GM19324 (cell line): ENCODE data around the gene ROGDI.

Experiments
- ATAC-seq: cut with Tn5 transposase; IDR thresholded peaks from one replicate; pipeline ENCODE4 v1.9.1; 2021; ENCODE audit warnings: mild to moderate bottlenecking, moderate library complexity; ENCODE audit not compliant: unreplicated experiment, low FRiP score

The ROGDI gene, protein sequence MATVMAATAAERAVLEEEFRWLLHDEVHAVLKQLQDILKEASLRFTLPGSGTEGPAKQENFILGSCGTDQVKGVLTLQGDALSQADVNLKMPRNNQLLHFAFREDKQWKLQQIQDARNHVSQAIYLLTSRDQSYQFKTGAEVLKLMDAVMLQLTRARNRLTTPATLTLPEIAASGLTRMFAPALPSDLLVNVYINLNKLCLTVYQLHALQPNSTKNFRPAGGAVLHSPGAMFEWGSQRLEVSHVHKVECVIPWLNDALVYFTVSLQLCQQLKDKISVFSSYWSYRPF

DNA sequence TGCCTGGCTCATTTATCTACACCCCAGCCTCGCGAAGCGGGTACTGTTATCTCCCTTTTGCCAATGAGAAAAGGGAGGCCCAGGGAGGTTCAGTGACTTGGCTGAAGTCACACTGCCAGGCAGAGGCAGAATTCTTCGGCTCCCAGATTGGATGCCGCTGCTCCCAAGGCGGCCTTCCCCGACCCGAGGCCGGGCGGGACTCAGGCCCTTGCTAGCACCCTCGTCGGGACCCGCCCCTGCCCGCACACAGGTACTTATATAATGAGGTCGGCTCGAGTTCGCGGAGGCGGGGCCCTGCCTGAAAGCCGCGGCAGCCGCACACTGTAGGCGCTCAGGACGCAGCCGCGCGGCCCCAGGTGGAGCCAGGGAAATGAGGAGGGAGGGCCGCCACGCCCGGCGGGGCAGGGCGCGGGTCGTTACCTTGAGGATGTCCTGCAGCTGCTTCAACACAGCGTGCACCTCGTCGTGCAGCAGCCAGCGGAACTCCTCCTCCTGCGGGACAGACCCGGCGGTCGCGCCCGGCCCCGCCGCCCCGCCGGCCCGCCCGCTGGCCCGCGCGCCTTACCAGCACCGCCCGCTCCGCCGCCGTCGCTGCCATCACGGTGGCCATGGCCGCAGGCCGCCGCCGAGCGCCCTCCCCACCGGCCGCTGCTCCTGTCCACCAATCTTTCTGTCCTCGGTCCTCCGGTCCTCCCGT is at the start of gene ROGDI:
ROGDI (minus strand) TSS at position 672 of the 697 bp plus-strand sequence; CDS start at position 610, 62 bp downstream.
- ATAC-seq = peak; percentile 67

DNA sequence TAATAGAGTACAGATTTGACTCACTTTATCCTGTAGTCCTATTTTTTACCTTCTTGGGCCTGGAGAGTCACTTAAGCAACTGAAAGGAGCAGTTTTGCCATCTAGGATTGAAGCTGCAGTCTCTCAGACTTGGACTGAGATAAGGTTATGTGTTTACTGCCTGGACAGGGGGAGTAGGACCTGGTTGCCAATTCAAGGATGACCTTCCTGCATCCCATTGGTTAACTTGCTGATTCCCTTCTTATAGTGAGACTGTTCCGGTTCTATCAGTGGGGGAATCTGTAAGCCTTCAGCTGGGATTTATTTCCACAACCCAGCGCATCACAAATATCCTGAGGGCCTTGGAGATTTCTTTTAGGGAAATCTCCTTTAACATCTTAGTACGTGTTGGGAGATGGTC is 47.8 kb upstream of the ROGDI start:
- no peak for ATAC-seq

DNA sequence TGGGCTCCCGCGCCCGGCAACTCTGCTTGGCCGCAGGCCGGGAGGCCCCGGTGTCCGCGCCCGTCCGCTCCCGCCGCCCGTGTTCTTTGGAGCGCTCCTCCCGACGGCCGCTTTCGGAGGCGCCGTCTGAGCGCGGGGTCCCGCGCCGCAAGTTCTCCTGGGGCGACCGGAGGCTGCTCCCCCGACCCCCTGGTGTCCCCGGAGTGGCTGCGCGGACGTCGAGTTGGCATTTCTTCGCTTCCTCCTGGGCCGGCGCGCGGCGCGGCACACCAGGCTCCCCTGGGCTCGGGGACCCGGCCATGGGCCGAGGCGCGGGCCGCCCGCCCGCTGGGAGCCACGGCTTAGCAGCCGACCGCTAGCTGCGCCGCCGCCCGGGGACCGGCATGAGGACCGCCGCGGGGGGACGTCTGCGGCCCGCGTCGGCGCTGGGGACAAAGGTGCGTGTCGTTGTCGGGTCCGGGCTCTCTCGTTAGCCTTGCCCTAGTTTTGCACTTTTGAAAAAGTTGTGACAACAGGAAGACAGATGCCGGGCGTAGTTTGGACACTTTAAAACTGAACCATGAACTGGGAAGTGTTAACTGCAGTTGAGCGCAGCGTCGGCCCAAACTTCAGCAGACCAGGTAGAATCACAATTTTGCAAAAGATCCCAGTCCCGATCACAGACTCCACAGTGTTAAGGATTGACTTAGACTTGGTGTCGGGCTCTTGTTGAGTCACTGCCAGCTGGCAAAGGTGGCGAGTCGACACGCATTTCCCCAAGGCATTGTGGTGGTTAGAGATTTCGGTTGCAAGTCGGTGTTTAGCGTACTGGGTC is 45.5 kb upstream of the ROGDI start:
- peak; percentile 23 for ATAC-seq

DNA sequence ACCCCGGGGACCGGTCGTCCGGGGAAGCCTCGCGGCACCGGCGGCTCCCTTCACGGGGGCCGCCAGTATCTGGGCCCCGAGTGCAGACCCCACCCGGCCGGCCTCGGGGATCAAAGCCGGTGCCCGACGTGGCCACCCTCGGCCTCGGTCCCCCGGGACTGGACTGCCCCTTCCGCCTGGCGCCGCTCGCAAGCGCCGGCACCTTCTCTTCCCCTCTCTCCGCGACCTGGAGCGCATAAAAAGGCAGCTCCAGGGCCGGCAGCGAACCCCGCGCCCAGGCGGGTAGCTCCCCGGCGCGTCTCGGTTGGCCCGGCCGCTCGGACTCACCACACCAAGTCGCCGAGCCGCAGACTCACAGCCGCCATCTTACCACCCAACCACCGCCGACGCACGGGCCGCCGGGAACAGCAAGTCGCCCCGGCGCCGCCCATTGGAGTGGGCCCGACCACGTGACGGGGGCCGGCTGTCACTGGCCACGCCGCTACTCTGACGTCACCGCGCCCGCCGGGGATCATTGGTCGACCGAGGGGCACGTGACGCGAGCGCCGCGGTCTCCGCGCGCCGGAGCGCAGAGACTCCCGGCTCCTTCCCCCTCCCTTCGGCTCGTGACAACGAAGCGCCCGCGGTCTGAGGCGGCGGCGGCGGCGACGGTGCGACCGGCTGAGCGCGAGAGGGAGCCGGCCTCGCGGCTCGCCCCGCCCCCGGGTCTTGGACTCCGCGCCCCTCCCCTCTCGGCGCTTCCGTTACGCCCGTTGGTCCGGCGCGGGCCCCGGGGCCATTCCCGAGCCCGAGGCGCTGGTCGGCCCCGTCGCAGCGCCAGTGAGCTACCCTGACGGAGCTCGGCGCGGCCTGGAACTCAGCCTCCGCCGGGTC is 44.7 kb upstream of the ROGDI start, which contains the start of the genes GLYR1 and UBN1:
GLYR1 (minus strand) TSS at position 388 of the 873 bp plus-strand sequence; CDS start at position 365, 23 bp downstream.
UBN1 (plus strand) TSS at position 581 of the 873 bp plus-strand sequence. CDS start 5,437 bp downstream, outside the sequence.
- peak; percentile 92 for ATAC-seq

DNA sequence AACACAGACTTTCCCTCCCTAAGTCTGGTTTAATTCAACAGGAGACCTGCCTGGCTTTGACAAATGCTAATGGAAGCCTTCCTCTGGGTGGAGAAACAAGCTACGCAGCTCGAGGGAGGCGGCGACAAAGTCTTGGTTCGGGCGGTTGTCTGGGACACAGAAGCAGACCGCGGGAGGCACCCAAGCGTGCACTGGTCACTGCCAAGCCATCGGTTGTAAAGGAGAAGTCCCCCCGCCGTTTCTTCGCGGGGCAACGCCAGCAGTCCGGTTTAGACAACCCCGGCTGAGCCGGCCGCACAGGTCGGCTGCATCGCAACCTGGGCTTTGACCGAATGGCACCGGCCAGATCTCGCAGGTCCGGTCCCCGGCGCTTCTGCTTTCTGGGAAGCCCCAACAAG is 44.1 kb upstream of the ROGDI start:
- ATAC-seq = peak; percentile 19

DNA sequence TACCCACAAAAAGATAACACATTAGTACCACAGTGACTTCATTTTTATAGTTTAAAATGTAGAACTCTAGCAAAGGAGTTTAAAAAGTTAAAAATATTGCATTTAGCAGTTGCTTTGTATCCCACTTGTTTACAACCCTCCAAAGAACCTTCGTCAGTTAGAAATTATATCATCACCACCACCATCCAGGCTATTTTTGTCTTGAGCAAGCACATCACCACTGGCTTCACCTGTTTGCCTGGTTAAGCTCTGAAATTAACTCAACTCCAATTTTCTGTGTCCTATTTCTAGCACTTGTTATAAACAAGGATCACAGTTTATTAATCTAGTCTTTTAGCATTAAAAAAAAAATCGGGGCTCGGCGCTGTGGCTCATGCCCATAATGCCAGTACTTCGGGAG is 38.6 kb upstream of the ROGDI start:
- ATAC-seq = no peak

DNA sequence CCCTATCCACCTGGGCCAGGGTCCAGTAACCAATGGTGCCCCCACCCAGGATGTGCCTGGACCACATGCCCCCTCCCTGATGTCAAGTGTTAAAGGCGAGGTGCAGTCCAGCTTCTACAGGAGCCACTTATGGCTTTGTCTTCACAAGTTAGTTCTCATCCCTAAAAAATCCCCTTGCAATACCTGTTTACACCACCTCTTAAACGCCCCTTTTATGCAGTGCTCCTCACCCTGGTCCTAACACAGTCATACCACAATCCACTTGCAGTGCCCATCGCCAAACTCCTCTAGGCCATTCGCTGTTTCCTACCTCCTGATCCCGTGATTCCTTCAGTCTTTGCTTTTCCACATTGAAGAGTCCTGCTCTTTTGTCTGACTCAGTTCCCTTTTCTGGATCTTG is 37.5 kb upstream of the ROGDI start:
- ATAC-seq = no peak

DNA sequence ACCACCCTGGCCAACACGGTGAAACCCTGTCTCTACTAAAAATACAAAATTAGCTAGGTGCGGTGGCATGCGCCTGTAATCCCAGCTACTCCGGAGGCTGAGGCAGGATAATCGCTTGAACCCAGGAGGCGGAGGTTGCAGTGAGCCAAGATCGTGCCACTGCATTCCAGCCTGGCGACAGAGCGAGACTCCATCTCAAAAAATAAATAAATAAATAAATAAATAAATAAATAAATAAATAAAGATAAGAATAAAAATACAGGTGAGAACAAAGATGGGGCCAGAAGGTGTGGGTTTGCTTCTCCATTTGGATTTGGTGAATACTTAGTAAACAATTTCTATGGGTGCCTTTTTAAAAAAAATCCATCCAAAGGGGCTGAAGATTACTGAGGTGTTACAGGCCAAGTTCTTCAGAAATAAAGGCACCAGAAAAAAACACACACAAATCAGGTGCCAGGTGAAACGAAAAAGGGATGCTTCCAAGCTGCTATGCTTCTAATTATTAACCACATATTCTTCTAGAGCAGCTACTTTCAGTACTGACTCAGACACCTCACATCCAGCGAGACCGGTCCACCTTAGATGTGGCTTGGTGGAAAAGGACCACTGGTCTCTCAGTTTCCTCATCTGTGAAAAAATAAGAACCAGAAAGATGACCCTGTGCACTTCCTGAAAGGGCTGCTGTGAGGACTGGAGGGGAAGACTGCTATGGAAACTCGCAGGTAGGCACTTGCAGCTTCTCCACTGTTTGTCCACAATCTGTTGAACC is 35.5 kb upstream of the ROGDI start:
- no peak for ATAC-seq

DNA sequence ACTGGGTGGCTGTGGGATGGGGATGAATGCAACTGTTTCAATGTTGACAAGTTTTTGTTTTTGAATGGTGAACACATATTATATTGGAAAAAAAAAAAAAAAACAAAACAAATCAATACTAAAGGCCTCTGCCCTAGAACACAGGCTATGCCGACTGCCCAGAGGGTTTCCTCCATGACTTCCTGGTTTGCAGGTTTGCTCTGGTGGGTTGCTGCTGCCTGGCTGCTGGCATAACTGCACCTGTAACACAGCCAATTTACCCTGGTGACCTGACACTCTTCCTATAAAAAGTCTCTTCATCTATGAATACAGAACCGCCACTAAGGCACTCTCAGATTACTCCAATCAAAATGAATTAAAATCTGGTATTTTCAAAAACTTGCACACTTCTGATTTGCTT is 34.3 kb upstream of the ROGDI start:
- no peak for ATAC-seq

DNA sequence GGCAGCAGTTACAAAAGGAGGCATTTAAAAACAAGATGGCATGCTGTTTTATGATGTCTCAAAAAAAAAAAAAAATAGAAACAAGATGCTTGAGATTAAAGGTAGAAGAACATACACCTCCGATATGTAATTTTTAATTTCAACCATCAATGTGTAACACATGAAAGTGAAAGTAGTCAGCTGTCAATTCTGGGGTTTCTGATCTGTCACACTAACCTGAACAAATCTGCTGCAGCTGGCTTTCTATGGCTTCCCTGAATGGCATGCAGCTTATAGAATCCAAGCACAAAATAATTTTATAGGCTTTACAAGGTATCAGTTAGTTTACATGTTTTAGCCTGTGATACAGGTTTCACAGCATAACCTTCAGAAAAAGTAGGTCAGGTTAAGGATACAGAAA is 31.2 kb upstream of the ROGDI start:
- ATAC-seq = no peak

DNA sequence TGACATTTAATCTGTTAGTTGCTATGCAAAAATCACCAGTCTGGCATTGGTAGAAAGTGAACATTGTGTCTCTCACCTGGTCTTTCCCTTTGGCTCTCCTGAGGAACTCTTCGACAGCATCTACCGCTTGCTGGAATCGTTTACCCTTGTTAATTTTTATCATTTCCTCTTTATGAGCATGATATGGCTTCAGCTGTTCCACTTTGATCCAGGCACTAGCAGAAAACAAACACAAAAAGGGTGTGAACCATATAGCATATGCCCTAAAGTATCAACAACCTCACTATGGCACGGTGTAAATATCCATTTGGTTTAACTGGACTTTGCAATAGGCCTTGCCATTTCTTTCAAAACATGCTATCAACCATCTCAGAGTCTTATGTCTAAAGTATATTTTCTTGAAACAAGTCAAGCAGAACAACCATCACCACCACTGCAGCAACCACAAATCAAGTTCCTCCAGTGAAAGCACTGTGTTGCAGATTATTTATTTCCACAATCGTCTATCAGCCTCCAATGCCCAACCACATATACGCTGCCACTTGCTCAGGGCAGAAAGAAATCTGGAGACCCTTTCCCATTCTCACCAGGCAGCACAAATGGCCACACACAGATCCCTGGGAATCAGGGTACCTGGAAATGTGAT is 30.4 kb upstream of the ROGDI start:
- no peak for ATAC-seq

DNA sequence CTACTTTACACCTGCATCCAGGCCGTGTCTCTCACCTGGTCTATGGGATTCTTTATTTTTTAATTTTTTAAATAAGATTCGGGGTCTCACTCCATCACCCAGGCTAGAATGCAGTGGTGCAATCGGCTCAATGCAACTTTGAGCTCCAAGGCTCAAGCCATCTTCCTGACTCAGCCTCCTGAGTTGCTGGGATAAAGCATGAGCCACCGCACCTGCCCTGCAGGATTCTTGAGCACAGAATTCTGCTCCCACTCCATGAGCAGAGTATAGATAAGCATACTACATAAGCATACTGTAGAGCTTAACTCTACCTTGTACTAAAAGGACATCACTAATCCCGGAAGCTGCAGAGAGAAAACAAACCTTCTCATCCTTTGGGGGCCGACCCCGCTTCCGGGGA is 29.2 kb upstream of the ROGDI start:
- ATAC-seq = no peak

DNA sequence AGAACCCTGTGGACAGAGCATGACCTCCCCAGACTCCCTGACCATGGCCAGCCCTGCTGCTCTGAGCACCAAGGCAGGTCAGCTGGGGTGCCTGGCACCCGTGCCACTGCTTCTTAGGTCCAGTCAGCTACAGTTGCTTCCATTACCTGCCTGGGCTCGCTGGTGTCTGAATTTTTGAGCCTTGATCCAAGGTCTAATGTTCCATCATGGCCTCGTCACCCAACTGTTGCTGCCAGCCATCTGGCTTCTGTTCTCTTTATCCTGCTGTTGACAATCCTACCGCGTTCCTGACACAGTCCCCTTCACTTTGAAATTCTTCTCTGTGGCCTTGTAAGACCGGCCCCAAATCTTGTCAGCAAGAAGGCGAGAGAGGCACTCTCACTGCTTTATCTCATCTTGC is 28.0 kb upstream of the ROGDI start:
- no peak for ATAC-seq

DNA sequence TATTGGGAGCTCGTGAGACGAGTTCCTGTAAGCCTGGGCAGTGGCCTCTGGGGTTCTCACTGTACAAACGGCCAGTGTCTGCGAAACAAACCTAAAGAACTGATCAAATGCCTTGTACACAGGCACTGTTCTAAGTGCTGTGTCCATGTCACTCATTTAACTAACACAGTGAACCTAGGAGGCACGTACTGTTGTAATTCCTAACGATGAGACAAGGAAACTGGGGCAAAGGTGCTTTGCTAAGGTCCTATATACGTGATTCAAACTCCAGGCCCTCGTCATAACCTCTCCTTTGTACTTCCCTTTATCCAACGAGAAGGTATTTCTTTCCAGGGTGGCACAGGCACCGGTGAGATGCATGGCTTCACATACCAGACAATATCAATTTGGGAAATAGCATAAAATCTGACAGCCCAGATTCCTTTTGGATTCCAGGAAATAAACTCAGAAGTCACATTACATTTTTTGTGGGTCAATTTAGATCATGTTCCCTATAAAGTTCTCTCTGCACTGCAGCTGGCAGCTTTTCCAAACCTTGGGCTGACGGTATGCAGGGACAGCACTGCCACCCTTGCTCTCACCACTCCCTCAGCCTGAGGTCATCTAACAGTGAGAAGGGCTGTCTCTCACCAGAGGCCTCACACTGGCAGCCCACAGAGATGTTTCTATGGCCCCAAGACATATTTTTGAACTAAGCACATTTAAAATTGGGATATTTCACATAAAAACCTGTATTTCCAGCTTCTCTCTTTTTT is 26.3 kb upstream of the ROGDI start:
- no peak for ATAC-seq

DNA sequence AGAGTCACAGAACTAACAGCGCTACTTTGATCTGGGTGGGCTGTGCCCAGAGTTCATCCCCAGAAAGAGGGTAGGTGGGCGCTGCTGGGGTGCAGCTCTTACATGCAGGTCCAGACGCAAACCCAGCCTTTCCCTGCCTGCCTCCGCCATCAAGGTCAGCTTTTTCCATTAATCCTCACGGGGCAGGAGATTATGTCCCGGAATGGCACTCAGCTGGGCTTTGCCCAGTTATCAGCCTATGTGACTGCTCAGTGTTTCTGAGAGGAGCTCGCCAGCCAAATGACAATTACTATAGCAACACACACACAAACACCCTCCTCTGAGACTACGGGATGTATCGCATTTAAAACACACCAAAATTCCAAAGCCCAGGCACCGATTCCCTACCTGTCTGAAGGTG is 24.5 kb upstream of the ROGDI start:
- ATAC-seq = no peak

DNA sequence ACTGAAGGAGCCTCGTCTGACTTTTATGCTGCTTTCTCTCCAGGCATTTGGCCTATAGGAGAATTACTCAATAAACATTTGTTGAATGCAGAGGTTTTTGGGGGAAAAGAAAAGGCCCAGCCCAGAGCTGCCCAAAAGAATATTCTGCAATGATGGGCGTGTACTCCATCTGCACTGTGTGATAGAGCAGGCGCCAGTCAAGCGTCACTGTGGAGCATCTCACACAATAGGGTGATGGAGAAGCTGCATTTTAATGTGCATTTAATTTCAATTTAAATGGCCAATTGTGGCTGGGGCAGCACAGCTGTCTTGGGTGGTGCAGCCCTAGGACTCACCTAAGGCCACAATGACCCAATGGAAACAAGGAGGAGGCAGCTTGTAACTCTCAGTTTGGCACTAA is 24.1 kb upstream of the ROGDI start:
- ATAC-seq = no peak

DNA sequence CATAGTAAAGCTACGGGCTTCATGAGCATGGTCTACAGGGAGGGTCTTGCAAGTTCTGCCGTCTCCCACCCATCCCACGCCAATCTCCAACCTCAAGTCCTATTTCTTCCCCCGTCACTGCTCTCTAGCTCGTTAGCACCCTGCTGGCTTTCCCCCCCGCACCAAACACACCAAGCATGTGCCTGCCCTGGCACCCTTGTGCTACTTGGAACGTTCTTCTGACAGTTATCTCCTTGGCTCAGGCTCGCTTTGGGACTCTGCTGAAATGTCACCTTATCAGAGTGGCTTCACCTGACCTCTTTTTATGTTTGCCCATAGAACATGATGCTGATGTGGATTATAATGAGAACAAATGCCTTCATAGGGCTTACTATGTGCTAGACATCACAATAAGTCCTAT is 22.8 kb upstream of the ROGDI start:
- no peak for ATAC-seq

DNA sequence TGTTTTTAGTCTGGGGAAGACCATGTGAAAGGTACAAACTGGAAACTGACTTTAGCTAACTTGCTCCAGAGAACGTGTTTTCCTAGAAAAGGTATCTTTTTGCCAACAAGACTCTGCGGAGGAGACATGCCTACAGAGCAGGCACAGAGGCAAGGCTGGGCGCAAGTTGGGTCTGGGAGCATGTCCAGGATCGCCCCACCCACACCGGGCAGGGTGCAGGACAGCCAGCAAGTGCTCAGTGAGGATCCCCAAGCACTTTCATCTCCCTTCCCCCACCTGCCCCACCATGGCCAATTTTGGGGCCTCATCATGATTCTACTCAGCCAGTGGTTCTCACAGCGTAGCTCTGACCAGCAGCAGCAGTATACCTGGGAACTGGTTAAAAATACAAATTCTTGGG is 18.2 kb upstream of the ROGDI start:
- ATAC-seq = no peak
